Activated CD4-positive, alpha-beta T cell treated with anti-CD3 and anti-CD28 coated beads for 4 hours (primary cell): Measurements from ENCODE around the gene SAMMSON.

Experiments
- DNase-seq, 2 donors: peaks; one replicate each; pipeline ENCODE4 v3.0.0-alpha.2; 2020

SAMMSON gene

DNA sequence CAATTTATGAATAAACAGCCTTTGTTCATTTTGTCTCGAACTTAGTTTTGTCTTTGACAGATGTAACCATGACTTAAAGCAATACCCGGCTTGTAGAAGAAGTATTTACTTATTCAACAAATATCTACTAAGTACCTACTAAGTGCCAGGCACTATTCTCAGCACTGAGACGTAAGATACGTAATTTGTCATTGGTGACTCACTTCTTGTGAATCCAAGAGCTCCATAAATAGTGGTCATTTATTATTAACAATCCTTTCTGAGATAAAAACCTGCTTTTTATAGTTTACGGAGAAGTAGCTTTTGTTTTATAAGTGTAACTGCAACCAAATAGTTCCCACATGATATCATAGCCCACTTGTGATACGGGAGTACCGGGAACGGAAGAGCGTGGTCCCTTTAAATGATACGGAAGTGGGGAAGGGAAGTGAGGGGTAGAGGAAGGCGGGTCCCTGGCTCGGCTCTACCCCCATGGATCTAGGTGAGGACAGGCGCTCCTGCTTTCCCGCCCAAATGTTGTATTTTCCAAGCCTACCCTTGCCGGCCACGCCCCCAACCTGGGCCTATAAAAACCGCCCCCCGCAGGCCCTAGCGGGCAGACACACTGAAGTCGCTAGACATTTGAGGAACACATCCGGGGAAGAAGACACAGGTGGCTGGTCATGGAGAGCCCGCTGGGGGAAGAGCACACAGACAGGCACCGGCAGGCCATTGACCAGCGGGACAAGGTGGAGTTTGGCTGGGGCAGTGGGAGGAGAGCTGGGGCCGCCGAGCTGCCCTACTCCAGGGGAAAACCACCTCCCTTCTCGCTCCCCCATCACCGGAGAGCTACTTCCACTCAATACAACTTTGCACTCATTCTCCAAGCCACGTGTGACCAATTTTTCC is at the start of gene SAMMSON:
SAMMSON (plus strand) TSS at position 594 of the 888 bp plus-strand sequence.
- no peak for DNase-seq

DNA sequence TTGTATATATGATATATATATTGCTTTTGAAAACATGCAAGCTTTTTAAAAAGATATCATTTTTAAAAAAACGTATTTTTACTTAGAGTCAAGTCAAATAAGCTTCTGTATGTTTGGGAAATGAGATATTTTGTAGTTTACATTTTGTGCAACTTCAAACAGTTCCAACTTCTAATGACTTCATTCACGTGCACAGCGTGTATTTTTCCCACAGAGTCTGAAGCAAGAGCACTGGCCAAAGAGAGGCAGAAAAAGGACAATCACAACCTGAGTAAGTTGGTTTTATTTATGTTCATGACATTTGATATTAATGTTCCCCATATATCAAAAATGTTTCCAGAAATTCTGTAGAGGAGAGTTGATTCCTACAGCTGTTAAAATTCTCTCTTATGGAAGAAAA is 47.9 kb upstream of the SAMMSON start:
- no peak for DNase-seq

DNA sequence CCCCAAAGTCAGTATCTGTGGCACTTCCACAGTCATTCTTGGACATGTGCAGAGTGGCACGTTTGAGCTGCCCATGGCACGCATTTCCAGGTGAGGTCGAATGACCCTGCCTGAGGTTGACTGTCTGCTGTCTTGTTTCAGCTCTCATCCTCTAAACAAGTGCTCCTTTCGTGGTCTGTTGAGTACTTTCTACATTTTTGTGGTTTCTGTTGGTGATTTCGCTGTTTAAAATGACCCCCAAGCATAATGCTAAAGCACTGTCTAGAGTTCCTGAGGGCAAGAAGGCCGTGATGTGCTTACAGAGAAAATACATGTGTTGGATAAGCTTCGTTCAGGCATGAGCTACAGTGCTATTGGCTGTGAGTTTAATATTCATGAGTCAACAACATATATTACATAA is 40.0 kb upstream of the SAMMSON start:
- DNase-seq, result no peak

DNA sequence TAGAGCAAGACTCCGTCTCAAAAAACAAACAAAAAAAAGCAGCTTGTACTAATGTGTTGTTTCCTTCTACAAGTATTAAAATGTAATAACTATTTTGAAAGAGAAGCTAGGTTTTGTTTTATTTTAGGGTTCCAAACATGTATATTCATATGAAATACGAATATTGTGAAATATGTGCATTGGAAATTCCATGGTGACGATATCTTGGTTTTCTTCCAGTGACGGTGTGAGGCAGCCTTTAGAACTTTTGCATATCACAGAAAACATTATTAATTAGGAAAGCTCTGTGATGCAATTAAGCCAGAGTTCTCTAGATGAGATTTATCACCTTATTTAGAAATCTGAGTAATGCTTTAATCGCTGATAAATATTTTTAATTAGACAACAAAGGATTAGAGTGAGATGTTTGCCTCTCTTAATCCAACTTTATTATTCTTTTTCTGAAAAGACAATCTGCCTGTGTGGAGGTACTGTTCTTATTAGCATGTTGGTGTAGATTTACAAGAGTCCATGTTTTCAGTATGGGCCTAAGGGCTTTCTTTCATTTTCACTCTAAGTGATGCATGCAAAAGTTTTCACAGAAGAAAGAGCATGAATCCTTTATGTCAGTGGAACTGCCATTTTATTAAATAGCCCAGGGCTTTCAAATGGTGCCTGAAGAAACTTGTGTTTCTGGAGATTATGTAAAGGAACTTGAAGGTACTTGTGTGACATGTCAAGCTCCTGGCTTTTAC is 37.7 kb upstream of the SAMMSON start:
- DNase-seq, result no peak

DNA sequence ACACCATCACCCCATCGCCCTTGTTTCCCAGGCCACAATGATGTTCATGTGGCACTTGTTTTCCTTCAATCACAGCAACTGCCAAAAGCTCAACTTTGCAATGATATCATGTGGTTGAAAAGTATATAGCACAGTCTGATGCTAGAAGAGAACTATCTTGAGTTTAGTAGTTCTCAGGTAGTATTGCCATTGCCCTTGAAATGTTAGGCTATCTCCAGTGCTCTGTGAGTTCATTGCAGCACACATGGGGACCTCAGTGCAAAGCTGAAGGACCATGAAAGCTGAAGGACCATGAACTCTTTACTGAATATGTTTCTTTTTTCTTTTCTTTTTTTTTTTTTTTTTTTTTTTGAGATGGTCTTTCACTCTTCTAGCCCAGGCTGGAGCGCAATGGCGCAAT is 35.9 kb upstream of the SAMMSON start:
- no peak for DNase-seq

DNA sequence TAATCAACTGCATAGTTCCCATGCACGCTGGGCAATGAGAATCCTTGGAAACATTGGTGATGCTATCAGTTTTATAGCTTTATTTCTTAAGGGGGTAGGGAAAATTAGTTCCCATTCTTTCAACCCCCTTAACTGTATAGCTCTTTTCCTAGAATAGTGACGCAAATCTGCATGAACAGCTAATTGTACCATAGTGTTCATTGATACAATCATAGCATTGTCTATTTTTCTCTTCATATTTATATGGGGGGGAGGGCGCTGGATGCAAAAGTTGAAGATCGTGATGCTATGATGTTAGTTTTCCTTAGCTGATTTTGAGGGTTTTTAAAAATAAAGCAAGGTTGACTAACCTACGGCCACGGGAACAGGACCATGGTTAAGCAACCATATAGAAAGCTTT is 32.4 kb upstream of the SAMMSON start:
- no peak for DNase-seq

DNA sequence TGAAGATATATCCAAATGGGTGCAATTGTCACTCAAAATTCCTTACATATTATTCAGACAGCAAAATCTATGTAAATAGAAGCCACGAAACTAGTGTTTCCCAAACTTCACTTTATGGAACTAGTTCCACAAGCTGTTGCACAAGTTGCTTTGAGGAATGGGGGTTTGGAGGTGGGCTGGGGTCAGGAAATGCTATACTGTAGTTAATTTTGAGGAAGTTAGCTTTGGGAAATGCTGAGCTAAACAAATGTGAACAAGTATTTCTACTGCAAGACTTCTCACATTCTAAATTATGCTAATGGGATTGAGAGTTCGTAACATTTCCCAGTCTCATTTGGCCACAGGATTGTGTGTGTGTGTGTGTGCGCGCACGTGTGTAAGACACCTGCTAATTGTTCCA is 28.7 kb upstream of the SAMMSON start:
- DNase-seq, result no peak

DNA sequence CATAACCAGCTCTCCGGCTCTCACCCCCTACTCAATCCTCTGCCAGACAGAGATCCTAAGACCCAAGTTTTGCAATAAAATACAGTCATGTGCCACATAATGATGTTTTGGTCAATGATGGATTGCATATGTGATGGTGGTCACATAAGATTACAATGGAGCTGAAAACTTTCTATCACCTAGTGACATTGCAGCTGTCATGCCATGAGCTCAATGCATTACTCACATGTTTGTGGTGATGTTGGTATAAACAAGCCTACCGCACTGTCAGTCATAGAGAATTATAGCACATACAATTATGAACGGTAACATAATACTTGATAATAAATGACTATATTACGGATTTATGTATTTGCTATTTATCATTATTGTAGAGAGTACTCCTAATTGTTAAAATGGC is 26.9 kb upstream of the SAMMSON start:
- DNase-seq, result no peak

DNA sequence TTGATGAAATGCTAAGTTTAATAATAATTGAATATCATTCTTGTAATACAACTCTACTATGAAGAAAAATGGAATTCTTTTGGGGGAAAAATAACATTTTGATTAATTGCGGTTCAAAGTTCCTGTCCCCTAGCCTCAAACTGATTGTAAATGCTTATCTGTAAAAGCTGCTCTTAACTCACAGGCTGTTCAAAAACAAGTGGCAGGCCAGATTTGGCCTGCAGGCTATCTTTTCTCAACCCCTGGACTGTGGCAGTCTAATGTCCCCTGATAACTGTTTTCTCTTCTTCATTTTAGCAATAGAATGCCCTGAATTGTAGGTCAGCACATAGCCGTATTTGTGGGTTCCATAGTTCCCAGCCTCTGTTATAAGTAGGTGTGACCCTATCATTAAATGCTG is 23.5 kb upstream of the SAMMSON start:
- DNase-seq, result no peak

DNA sequence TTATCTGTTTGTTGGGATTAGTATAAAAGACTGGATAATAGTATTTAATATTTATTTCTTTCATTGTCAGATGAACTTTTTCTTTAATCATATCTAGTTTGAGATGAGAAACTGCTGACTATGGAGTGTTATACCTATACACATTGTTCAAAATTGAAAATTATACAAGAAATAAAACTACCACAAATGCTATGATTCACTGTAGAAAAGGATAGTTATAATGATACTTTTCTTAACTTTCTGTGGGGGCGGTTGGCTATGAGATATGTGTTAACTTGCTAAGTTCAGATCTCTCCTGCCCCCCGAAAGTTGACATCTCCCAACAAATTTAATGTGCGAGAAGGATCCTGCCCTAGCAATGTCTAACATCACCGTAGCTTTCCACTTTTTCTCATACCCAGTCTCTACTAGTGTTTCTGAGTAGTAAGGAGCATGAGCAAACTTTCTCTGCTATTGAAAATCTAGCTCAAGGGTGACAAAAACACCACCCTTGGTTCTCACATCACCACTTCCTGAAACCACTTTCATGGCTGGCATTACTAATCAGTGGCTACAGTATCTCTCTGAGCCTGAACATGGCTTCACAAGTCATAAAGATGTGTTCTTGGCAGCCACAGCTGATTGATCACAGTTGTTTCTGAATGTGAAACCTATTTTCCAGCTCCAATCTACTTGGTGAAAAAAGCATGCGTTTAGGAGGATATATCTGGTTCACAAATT is 15.8 kb upstream of the SAMMSON start:
- no peak for DNase-seq

DNA sequence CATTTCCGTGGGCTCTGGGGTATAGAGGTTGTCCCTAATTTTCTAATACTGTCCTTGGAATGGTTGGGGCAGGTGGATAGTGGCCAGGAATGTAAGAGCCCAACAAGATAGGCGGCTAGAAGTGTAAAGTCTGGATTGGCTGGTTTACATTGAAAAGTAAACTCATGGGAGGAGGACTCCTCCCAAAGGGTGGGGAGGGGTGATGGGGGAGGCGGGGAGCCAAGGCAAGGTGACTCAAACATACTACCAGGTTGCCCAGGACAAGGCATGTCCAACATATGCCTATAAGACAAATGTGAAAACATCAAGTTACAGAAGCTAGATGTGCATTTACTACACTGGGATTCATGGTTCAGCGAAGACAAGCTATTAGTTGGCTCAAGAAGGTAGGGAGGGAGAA is 14.3 kb upstream of the SAMMSON start:
- no peak for DNase-seq

DNA sequence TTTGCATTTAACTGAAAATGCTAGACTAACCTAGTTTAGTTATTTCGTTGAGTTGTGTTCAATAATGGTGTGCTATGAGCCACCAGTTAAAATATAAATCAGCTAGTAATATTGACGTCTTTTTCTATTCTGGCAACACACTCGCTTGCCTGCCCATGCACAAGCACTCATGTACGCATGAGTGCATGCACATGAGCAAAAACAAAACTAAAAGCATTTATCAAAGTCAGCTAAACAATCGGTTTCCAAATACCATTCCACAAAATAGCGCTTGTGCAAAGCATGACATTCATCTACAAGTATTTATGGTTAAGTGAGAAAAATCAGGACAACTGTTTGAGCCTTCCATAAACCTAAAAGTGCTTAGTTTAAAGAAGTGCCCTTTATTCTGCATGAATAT is 13.1 kb upstream of the SAMMSON start:
- DNase-seq, result no peak

DNA sequence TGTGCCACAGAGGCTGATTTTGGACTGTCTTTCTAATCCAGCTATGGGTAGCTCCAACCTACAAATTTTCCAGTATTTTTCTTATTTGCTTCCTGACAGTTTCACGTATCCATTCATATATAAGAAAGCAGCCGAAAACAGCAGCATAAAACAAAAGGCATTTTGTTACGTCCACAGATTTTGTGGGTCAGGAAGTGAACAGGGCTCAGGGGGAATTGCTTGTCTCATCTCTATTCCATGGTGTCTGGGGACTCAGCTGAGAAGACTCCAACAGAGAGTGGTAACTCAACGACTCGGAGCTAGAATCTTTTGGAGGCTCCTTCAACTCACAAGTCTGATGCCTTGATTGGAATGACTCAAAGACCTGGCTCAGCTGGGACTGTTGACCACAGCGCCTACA is 11.7 kb upstream of the SAMMSON start:
- no peak for DNase-seq

DNA sequence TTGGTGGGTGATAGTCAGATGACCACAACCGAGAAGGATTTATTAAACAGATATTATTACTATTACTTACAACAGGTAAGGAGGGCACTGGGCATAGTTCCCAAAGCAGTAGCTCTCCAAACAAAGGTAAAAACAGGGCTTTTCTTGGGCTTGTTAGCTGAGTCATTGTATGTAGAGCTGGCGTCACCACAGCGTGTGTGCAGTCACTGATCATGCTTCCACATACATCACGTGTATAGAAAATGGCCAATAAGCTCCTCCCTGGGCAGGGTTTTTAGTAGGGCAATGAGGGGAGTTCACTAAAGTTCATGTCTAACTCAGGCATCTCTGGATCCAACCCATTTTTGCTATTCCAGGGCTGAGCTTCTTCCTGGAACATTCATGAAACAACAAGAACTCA is 5.8 kb upstream of the SAMMSON start:
- DNase-seq, result no peak

DNA sequence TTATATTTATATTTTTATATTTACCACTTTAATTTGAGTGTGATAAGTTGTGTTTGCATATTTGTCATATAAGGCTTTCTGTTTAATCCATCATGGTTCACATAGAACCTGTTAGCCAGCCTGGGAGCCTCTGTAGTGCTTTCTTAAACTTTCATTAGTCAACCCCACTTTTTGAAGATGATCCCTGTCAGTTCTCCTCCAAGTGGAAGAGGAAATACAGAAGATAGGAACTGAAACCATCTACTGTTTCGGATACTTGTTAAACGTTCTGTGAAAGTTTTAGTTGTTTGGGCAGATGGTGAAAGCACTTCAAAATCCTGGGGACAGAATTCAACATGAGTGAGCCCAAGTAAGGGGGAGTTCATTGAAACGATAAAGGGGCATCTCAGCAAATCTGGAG is 4.6 kb upstream of the SAMMSON start:
- no peak for DNase-seq

DNA sequence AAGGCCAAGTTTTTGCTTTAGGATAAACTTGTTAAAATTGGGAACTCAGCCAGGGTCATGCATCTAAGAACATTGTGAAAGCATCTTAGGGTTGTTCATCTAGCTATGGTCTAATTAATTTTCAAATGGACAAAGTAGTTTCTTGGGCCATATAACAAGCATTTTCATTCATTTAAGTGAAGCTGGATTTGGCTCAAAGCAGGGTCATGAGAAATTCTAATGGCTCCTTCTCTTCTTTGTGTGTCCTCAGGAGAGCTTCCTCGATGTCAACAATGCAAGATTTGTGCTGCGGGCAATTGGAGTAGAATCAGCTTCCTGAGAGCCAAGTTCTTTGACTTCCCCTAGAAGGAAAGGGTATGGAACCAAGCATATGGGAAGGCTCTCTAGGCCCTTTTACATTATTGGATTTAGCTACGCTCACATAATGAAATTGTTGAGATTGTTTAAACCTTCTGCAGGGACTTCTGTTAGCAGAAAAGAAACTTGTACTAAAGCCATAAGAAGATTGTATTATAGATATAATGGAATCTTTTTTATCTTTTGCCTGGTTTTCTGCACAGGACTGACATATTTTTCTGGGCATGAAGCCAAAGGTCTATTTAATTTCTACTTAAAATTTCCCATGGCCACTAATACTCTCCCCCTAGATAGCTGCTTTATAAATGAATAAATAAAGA is 1.8 kb upstream of the SAMMSON start:
- no peak for DNase-seq

DNA sequence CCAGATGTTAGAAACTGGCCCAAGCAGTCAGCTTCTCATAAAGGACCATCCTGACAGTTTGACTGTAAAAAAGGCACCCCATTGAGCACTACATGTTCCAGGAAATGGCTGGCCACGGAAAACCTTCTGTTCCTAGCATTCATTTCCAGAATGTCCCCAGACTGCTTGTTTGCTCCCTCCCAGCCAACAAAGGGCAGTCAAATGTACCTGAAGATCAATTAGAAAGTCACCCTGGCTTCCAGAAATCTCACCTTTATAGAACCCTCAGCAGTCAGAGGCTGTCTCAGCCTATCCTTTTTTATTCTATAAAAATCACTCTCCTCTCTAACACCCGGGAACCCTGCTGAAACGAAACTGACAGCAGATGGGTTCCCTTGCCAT is 784 bp upstream of the SAMMSON start:
- DNase-seq, result no peak

DNA sequence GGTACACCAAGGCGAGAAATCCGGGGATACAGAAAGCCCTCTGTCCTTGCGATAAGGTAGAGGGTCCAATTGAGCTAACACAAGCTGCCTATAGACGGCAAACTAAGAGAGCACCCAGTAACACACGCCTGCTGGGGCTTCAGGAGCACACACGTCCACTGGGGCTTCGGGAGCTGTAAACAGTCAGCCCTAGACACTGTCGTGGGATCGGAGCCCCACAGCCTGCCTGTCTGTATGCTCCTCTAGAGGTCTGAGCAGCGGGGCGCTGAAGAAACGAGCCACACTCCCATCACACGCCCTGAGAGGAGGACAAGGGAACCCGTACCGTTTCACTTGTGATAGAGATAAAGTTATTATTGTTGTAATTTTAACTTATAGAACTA is 486 bp downstream of the SAMMSON start:
- DNase-seq, result no peak

DNA sequence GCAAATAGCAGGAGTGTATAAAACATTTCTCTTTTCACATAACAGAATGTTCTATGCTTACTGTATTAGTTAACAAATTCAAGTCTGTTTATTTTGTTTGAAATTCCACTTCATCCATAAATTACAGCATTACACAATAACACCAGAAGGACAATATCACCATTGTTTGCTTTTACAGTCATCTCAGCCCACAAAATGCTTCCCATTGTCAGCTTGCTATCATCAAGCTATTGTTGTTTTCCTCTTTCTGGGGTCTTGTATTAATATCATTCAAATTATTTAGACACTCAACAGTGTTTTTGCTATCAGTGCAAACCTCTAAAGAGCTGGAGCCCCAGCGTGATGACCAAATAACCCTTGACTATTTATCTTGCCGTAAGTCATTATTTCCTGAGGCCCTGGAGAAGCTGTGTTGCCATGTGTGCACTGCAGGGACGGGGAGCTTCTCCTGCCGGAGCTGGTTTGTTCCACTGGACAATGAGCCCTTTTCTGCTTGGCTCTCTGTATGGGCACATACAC is 1.1 kb downstream of the SAMMSON start:
- no peak for DNase-seq

DNA sequence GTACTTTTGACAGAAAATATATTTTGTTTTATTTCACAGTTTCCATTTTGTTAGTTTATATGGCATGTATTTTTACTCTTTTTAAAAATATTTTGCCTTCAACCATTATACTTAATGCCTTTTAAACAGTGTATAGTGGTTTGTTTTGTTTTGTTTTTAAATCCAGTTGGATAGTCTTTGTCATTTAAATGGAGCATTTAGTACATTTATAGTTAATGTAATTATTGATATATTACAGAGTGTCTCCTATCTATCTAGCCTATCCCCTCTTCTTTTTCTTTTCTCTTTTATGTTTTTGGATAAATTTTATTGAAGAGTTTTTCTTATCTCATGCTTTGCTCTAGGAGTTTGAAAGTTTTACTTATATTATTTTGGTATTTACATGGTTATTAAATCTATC is 3.6 kb downstream of the SAMMSON start:
- DNase-seq, result no peak

DNA sequence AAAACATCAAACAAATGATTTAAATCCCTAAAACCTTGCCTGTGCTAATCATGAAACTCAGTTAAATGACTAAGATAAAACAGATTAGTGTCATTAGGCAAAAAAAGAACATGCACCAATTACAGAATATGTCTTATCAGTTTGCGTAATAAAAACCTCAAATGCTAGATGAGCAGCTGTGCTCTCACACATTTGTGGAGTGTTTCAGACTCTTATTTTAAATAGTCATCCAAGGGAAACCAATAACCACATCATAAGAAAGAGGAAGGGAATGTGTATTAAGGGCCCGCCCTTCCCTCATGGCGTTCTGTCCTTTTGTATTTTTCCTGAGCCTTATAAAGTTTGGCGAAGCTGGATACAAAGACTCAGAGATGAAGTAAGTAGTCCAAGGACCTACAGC is 6.6 kb downstream of the SAMMSON start:
- no peak for DNase-seq

DNA sequence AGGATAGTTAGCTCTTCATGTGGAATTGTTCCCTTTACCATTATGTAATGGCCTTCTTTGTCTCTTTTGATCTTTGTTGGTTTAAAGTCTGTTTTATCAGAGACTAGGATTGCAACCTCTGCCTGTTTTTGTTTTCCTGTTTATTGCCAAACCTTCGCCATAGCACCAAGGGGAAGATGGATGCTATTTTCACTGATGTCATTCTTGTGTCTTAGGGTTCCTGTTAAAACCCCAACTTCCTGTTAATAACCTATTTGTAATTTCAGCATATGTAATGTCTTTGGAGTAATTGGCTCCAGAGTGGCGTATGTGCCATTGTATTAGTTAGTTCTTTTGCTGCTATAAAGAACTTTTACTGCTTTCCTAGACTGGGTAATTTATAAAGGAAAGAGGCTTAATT is 10.8 kb downstream of the SAMMSON start:
- no peak for DNase-seq

DNA sequence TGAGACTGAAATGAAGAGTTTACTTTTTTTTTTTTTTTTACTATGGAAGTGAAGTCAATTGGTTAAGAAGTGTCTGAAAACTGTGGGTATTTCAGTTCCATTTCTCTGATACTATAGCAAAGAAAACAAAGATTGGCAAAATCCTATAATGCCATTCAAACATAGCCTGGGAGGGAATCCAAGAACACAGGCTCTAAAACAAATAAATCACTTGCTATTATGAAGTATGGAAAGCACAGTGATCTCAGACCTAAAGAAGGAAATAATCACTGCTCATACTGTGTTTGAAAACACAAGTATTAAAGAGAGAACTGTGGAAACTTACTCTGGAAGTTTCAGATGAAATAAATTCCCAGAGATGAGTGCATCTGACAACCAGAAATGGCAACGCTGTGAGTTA is 12.0 kb downstream of the SAMMSON start:
- no peak for DNase-seq
